Uterus (tissue), 2 donors: ENCODE data around the gene ASPDH.

Experiments
- POLR2A ChIP-seq, 2 donors: fragments of 450-650 bp; IDR thresholded peaks; one replicate each; pipeline ENCODE4 v1.6.1; 2016; ENCODE audit warnings: antibody characterized with exemption in 2 of 2, mild to moderate bottlenecking in 1 of 2, moderate library complexity in 1 of 2
- TF ChIP-seq, protein P1 (sequence below), 4 experiments: fragments of 200-600 bp in 2 of 4; fragments of 450-650 bp in 2 of 4; sonication (generic) in 2 of 4; IDR thresholded peaks; one replicate each; pipeline ENCODE4 v1.5.1; 2016 to 2019; ENCODE audit warnings: antibody characterized with exemption in 4 of 4, mild to moderate bottlenecking in 2 of 4, moderate library complexity in 1 of 4

DNA sequence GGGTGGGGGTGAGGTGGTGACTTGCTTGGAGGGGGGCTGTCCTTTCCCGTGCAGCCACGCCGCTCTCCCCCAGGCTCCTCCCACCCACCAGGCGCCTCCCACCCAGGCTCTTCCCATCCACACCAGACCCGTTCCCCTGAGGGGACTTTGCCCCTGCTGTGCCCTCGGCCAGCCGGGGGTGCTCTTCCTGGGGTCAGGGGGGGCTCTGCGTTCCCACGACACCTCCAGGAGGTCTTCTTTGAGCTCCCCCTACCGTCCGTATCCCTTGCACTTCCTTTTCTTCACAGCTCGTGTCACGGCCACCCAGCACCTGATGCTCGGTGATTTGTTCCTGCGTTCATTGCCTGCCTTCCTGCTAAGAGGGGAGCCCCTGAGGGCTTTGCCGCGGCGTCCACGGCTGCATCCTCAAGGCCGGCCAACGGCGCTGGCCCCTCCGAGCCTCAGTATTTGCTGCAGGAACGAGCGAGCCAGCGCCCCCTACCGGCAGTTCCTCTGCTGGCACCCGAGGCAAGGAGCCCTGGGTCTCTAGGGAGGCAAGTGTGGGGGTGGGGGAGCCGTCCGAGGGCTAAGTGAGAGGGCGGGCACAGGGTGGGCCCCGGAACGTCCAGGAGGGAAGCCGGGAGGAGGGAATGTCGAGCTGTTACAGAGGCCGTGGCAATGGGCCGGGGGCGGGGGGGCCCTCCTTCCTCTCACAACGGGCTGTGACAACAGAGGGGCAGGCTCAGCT, 42.7 kb upstream of the ASPDH start:
- TF ChIP-seq, protein P1, sequence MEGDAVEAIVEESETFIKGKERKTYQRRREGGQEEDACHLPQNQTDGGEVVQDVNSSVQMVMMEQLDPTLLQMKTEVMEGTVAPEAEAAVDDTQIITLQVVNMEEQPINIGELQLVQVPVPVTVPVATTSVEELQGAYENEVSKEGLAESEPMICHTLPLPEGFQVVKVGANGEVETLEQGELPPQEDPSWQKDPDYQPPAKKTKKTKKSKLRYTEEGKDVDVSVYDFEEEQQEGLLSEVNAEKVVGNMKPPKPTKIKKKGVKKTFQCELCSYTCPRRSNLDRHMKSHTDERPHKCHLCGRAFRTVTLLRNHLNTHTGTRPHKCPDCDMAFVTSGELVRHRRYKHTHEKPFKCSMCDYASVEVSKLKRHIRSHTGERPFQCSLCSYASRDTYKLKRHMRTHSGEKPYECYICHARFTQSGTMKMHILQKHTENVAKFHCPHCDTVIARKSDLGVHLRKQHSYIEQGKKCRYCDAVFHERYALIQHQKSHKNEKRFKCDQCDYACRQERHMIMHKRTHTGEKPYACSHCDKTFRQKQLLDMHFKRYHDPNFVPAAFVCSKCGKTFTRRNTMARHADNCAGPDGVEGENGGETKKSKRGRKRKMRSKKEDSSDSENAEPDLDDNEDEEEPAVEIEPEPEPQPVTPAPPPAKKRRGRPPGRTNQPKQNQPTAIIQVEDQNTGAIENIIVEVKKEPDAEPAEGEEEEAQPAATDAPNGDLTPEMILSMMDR (IDR thresholded peaks at IDR 0.05) = peak; percentile 60 to 77 (median 68)
- TF ChIP-seq POLR2A (IDR thresholded peaks at IDR 0.05) = no peak
